HEK293T (cell line): Measurements from ENCODE around the gene SLC2A4.

Source experiments
- CTCF ChIA-PET: fragments of 350-600 bp; formaldehyde crosslinking; extraction: SDS; loops from one replicate; lab custom pipeline; 2021; ENCODE audit warnings: antibody characterized with exemption, inconsistent platforms; lab: Yijun Ruan, JAX
- POLR2A ChIA-PET: fragments of 350-600 bp; formaldehyde crosslinking; extraction: SDS; loops from one replicate; lab custom pipeline; 2020; ENCODE audit warnings: antibody characterized with exemption, inconsistent platforms; lab: Yijun Ruan, JAX
- DNase-seq: peaks from one replicate; pipeline ENCODE4 v3.0.0; 2012; ENCODE audit warnings: mixed read lengths; ENCODE audit errors: extremely low spot score
- ARNT ChIP-seq: fragments of 450-650 bp; IDR thresholded peaks from 2 replicates; pipeline ENCODE4 v1.6.1; 2017; ENCODE audit warnings: mild to moderate bottlenecking
- BHLHE40 ChIP-seq: fragments of 450-650 bp; IDR thresholded peaks from 2 replicates; pipeline ENCODE4 v1.6.1; 2016; ENCODE audit warnings: mild to moderate bottlenecking, moderate library complexity, borderline replicate concordance
- CTBP1 ChIP-seq: fragments of 450-650 bp; IDR thresholded peaks from 2 replicates; pipeline ENCODE4 v1.6.1; 2016; ENCODE audit warnings: borderline replicate concordance
- ELF4 ChIP-seq: fragments of 450-650 bp; IDR thresholded peaks from 2 replicates; pipeline ENCODE4 v1.6.1; 2017; ENCODE audit warnings: antibody characterized with exemption
- FOXA1 ChIP-seq: fragments of 450-650 bp; IDR thresholded peaks from 2 replicates; pipeline ENCODE4 v1.6.1; 2016; ENCODE audit warnings: mild to moderate bottlenecking
- FOXK2 ChIP-seq: fragments of 450-650 bp; IDR thresholded peaks from 2 replicates; pipeline ENCODE4 v1.6.1; 2016; ENCODE audit warnings: mild to moderate bottlenecking
- FOXM1 ChIP-seq: fragments of 450-650 bp; IDR thresholded peaks from 2 replicates; pipeline ENCODE4 v1.6.1; 2017; ENCODE audit warnings: mild to moderate bottlenecking, borderline replicate concordance
- HDGF ChIP-seq: fragments of 450-650 bp; IDR thresholded peaks from 2 replicates; pipeline ENCODE4 v1.6.1; 2017; ENCODE audit warnings: antibody characterized with exemption, borderline replicate concordance
- L3MBTL2 ChIP-seq: fragments of 450-650 bp; conservative IDR thresholded peaks from 2 replicates; pipeline ENCODE4 v1.6.1; 2016; ENCODE audit warnings: mild to moderate bottlenecking
- LEF1 ChIP-seq: fragments of 450-650 bp; IDR thresholded peaks from 2 replicates; pipeline ENCODE4 v1.6.1; 2017; ENCODE audit warnings: mild to moderate bottlenecking, borderline replicate concordance
- NFRKB ChIP-seq: fragments of 450-650 bp; IDR thresholded peaks from 2 replicates; pipeline ENCODE4 v1.6.1; 2016; ENCODE audit warnings: mild to moderate bottlenecking, moderate library complexity
- PKNOX1 ChIP-seq: fragments of 450-650 bp; IDR thresholded peaks from 2 replicates; pipeline ENCODE4 v1.6.1; 2016
- SP1 ChIP-seq: fragments of 450-650 bp; IDR thresholded peaks from 2 replicates; pipeline ENCODE4 v1.6.1; 2017
- SUZ12 ChIP-seq: fragments of 450-650 bp; IDR thresholded peaks from 2 replicates; pipeline ENCODE4 v1.6.1; 2016; ENCODE audit warnings: mild to moderate bottlenecking
- TARDBP ChIP-seq: fragments of 450-650 bp; IDR thresholded peaks from 2 replicates; pipeline ENCODE4 v1.6.1; 2016
- ZNF384 ChIP-seq: fragments of 450-650 bp; IDR thresholded peaks from 2 replicates; pipeline ENCODE4 v1.6.1; 2016

The SLC2A4 gene

DNA sequence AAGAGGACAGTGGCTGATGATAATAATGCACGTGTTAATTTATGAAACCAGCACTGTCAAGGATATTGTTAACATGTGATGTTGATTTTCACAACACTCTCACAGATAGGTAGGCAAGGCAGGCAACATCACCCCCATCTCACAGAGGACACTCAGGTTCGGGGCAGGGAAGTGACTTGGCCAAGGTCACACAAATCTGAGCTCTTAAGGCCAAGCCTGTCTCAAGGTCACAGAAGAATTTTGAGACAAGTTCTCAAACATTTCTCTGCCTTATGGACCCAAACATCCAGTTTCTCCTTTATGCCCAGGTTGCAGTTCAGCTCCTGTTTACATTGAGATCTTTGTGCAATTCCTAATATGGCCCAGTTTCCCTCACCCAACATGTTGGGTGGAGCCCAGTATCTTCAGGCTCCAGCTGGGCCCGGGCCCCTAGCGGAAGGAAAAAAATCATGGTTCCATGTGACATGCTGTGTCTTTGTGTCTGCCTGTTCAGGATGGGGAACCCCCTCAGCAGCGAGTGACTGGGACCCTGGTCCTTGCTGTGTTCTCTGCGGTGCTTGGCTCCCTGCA lies 1.3 kb downstream of the SLC2A4 start:
- ChIA-PET POLR2A (interaction anchor here (0.8 to 1.3 kb wide), 3 partner anchors 14 to 46 kb away, joined by 3 to 5 read pairs (median 3); partner anchors contain the start of gene NEURL4), CTCF (interaction anchor here (0.8 kb wide), 1 partner anchor 14 kb away, joined by 4 read pairs; no protein-coding TSS in a partner anchor)
- DNase-seq, result no peak
- TF ChIP-seq BHLHE40, result no peak
- TF ChIP-seq ARNT, result no peak
- no peak for TF ChIP-seq LEF1
- no peak for TF ChIP-seq L3MBTL2
- TF ChIP-seq TARDBP, result no peak
- no peak for TF ChIP-seq HDGF
- TF ChIP-seq SUZ12, result no peak
- no peak for TF ChIP-seq FOXK2
- no peak for TF ChIP-seq ZNF384

GRCh38 chr17:7283471-7284216 lies 2.1 kb downstream of the SLC2A4 start:
- ChIA-PET CTCF (interaction anchor here (1.3 kb wide), 1 partner anchor 12 kb away, joined by 6 read pairs; no protein-coding TSS in a partner anchor), POLR2A (interaction anchor here (0.8 to 2.0 kb wide), 3 partner anchors 13 to 63 kb away, joined by 3 to 5 read pairs (median 5); partner anchors contain the start of gene NEURL4)
- TF ChIP-seq CTBP1, result no peak
- TF ChIP-seq SP1, result no peak
- TF ChIP-seq FOXM1, result no peak
- TF ChIP-seq L3MBTL2, result no peak
- no peak for TF ChIP-seq ZNF384
- no peak for TF ChIP-seq ELF4
- TF ChIP-seq TARDBP, result no peak
- TF ChIP-seq PKNOX1, result no peak
- no peak for TF ChIP-seq NFRKB
- DNase-seq, result no peak

DNA sequence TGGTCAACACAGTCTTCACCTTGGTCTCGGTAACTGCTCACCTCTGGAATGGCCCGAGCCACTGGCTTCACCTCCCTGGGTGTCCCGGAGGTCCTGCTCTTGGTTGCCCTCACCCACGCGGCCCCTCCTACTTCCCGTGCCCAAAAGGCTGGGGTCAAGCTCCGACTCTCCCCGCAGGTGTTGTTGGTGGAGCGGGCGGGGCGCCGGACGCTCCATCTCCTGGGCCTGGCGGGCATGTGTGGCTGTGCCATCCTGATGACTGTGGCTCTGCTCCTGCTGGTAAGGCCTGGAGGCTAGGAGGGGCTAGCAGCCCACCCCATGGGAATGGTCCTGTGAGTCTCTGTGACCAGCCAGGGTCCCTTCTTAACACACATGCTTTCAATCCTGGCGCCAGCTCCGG lies 3.4 kb downstream of the SLC2A4 start:
- no peak for TF ChIP-seq FOXM1
- TF ChIP-seq BHLHE40, result no peak
- TF ChIP-seq TARDBP, result no peak
- no peak for TF ChIP-seq FOXK2
- TF ChIP-seq SUZ12, result no peak
- no peak for TF ChIP-seq PKNOX1
- no peak for TF ChIP-seq ELF4
- DNase-seq, result no peak
- POLR2A ChIA-PET, result interaction anchor here (2.0 kb wide), 1 partner anchor 65 kb away, joined by 5 read pairs; no protein-coding TSS in a partner anchor
- CTCF ChIA-PET, result interaction anchor here (1.3 to 1.7 kb wide), 2 partner anchors 11 kb away, joined by 6 read pairs; no protein-coding TSS in a partner anchor

GRCh38 chr17:7285679-7286078 lies 4.2 kb downstream of the SLC2A4 start:
- ChIA-PET POLR2A (interaction anchor here (1.5 kb wide), 1 partner anchor 44 kb away, joined by 3 read pairs; no protein-coding TSS in a partner anchor), CTCF (interaction anchor here (1.7 kb wide), 1 partner anchor 11 kb away, joined by 6 read pairs; no protein-coding TSS in a partner anchor)
- no peak for TF ChIP-seq HDGF
- no peak for TF ChIP-seq ELF4
- TF ChIP-seq CTBP1, result no peak
- TF ChIP-seq ARNT, result no peak
- TF ChIP-seq L3MBTL2, result no peak
- no peak for TF ChIP-seq FOXK2
- TF ChIP-seq ZNF384, result no peak
- TF ChIP-seq NFRKB, result no peak
- TF ChIP-seq LEF1, result no peak
- no peak for TF ChIP-seq FOXA1
- TF ChIP-seq FOXM1, result no peak
- no peak for TF ChIP-seq SUZ12
- TF ChIP-seq SP1, result no peak
- no peak for DNase-seq

DNA sequence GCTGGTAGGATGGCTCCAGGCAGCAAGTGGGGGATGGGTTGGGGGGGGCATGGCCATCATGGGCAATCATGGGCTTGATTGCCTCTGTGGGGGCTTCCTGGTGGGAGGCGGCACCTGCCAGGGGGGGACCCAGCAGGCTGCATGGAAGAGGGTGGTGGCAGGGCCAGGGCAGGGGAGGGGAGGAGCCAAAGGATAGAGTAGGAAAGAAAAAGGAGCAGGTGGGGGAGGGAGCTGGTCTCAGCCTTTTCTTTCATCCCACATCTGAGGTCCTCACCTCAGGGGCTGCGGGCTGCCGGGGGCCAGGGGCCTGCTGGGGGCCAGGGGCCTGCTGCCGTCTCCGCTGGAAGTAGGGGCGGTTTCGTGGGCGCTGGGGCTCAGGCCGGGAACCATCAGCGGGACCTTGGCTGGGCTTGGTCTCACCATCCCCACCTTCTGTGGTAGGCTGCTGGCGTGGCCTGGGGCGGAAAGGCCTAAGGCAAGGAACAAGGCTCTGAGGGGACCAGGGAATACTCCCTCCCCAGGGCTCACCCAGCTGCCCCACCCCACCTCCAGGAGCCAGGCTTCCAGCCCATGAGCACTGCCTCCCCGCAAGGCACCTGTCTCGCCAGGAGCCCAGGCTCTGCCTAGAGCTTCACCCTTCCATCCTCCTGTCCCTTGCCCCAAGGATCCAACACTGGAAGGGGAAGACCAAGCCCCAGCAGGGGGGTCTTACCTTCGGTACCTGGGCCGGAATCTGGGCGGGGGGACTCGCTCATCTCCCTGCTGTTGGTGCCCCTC lies 7.9 kb downstream of the SLC2A4 start:
- DNase-seq, result no peak
- ChIA-PET CTCF (no interaction called here), POLR2A (no interaction called here)
- no peak for TF ChIP-seq FOXK2
- TF ChIP-seq TARDBP, result no peak
- TF ChIP-seq FOXM1, result no peak
- no peak for TF ChIP-seq ARNT
- TF ChIP-seq CTBP1, result no peak

GRCh38 chr17:7290166-7290565 lies 8.6 kb downstream of the SLC2A4 start:
- TF ChIP-seq FOXA1 (no peak), FOXK2 (no peak), BHLHE40 (no peak), ZNF384 (no peak), TARDBP (no peak), L3MBTL2 (no peak), ARNT (no peak), LEF1 (no peak)
- DNase-seq, result no peak
- POLR2A ChIA-PET, result no interaction called here
- CTCF ChIA-PET, result no interaction called here
